HL-60 (cell line): Measurements from ENCODE around the gene ATAD1.

Experiments
- DNase-seq, 2 experiments: peaks; one replicate each; pipeline ENCODE4 v3.0.0-alpha.2; 2010 to 2020; ENCODE audit warnings: low read depth in 1 of 2, low spot score in 1 of 2
- H3K27ac ChIP-seq: fragments of 250-450 bp; sonication (Bioruptor Pico); replicated peaks from 2 replicates; pipeline ENCODE4 v1.5.1; 2020; ENCODE audit warnings: mild to moderate bottlenecking, moderate library complexity
- H3K27me3 ChIP-seq: fragments of 250-450 bp; sonication (Bioruptor Pico); 2 replicates; pipeline ENCODE4 v1.5.1; 2021; ENCODE audit warnings: mild to moderate bottlenecking, moderate library complexity; ENCODE audit not compliant: insufficient read depth, poor library complexity, severe bottlenecking
- H3K4me3 ChIP-seq: replicated peaks from 2 replicates; pipeline ENCODE4 v1.5.1; 2011; ENCODE audit warnings: mild to moderate bottlenecking, control low read depth, low read length; ENCODE audit not compliant: insufficient read depth
- GABPA ChIP-seq: IDR thresholded peaks from 2 replicates; pipeline ENCODE4 v1.6.1; 2012; ENCODE audit warnings: low read depth
- POLR2AphosphoS5 ChIP-seq: IDR thresholded peaks from 2 replicates; pipeline ENCODE4 v1.6.1; 2012; ENCODE audit warnings: low read depth
- SPI1 ChIP-seq: IDR thresholded peaks from 2 replicates; pipeline ENCODE4 v1.6.1; 2012; ENCODE audit warnings: low read depth, mild to moderate bottlenecking, borderline replicate concordance
- TF ChIP-seq, protein P1 (sequence below): IDR thresholded peaks from one replicate; pipeline ENCODE4 v1.5.1; 2011; ENCODE audit warnings: low read length, control low read depth, inconsistent platforms; ENCODE audit not compliant: insufficient read depth
- TF ChIP-seq, protein P2 (sequence below): IDR thresholded peaks from 2 replicates; pipeline ENCODE4 v1.6.1; 2012; ENCODE audit warnings: low read depth; ENCODE audit not compliant: insufficient replicate concordance

Gene ATAD1

DNA sequence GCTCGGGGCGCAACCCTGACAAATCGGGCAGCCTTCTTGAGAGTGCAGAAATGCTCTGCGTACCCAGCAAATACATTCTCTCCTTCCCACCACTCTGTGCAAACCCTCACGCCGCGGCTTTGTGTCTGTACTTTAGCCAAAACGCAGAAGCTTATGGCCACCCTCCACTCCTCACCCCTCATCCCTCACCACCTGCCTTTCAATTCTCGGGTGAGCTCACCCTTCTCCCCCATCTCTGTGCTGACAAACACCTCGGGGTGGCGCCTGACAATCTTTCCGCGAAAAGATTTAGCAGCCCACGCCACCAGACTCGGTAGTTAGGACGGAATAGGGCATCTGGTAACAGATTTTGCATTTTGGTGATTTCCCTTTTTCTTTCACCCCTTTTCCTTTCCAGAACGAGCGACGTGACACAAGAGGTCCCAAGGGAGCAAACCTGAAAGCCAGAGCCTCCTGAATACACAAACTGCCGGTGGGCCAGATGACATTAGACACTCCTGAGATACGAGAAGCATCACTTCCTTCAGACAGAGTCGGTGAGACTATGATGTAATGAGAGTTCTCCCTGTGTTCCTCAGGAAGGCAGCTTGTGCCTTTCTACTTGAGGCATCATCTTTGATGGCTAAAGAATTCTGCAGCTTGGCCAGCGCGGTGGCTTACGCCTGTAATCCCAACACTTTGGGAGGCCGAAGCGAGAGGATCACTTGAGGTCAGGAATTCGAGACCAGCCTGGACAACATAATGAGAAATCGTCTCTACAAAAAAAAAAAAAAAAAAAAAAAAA lies 671 bp upstream of the ATAD1 start:
- DNase-seq = peak in 1 of 2 experiments; percentile 53
- Histone ChIP-seq H3K27ac (peak overlapping the region; percentile 92), H3K27me3 (no peaks in the 10 kb centered on the region), H3K4me3 (peak overlapping the region; percentile 95)
- TF ChIP-seq GABPA = no peak

DNA sequence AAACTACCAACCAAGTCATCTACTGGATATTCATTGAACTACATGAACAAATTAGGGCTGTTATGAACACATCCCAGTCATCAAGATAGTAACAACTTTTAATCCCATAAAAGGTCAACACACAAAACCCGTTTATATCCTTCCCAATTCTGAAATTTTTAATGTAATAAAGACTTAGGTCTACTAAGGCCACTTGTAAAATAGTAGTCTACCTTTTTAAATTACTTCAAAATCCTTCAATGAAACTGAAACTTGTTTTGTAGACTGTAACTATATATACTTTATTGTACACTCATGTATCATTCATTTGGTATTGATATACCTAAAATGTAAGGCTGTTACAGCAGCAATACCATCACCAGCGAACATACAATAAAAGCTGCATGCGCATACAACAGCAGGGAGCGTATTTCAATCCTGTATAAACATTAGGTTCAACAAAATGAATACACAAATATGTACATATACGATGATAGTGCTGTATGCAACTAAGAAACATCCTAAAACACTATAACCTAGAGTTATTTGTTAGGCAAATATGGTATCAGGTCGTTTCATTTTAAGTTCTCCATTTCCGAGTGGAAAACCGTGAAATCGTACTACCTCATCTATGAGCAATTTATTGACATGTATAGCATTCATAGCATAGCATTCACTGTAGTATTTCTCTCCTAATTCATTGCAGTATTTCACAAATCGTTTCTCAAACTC lies 973 bp downstream of the ATAD1 start:
- TF ChIP-seq GABPA (no peak), POLR2AphosphoS5 (no peak), SPI1 (no peak)
- TF ChIP-seq, protein P1, sequence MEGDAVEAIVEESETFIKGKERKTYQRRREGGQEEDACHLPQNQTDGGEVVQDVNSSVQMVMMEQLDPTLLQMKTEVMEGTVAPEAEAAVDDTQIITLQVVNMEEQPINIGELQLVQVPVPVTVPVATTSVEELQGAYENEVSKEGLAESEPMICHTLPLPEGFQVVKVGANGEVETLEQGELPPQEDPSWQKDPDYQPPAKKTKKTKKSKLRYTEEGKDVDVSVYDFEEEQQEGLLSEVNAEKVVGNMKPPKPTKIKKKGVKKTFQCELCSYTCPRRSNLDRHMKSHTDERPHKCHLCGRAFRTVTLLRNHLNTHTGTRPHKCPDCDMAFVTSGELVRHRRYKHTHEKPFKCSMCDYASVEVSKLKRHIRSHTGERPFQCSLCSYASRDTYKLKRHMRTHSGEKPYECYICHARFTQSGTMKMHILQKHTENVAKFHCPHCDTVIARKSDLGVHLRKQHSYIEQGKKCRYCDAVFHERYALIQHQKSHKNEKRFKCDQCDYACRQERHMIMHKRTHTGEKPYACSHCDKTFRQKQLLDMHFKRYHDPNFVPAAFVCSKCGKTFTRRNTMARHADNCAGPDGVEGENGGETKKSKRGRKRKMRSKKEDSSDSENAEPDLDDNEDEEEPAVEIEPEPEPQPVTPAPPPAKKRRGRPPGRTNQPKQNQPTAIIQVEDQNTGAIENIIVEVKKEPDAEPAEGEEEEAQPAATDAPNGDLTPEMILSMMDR = no peak
- TF ChIP-seq, protein P2, sequence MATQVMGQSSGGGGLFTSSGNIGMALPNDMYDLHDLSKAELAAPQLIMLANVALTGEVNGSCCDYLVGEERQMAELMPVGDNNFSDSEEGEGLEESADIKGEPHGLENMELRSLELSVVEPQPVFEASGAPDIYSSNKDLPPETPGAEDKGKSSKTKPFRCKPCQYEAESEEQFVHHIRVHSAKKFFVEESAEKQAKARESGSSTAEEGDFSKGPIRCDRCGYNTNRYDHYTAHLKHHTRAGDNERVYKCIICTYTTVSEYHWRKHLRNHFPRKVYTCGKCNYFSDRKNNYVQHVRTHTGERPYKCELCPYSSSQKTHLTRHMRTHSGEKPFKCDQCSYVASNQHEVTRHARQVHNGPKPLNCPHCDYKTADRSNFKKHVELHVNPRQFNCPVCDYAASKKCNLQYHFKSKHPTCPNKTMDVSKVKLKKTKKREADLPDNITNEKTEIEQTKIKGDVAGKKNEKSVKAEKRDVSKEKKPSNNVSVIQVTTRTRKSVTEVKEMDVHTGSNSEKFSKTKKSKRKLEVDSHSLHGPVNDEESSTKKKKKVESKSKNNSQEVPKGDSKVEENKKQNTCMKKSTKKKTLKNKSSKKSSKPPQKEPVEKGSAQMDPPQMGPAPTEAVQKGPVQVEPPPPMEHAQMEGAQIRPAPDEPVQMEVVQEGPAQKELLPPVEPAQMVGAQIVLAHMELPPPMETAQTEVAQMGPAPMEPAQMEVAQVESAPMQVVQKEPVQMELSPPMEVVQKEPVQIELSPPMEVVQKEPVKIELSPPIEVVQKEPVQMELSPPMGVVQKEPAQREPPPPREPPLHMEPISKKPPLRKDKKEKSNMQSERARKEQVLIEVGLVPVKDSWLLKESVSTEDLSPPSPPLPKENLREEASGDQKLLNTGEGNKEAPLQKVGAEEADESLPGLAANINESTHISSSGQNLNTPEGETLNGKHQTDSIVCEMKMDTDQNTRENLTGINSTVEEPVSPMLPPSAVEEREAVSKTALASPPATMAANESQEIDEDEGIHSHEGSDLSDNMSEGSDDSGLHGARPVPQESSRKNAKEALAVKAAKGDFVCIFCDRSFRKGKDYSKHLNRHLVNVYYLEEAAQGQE = no peak
- H3K27me3 ChIP-seq = no peaks in the 10 kb centered on the region
- peak overlapping the region; percentile 95 for H3K4me3 ChIP-seq
- H3K27ac ChIP-seq = peak overlapping the region; percentile 92
- no peak for DNase-seq

DNA sequence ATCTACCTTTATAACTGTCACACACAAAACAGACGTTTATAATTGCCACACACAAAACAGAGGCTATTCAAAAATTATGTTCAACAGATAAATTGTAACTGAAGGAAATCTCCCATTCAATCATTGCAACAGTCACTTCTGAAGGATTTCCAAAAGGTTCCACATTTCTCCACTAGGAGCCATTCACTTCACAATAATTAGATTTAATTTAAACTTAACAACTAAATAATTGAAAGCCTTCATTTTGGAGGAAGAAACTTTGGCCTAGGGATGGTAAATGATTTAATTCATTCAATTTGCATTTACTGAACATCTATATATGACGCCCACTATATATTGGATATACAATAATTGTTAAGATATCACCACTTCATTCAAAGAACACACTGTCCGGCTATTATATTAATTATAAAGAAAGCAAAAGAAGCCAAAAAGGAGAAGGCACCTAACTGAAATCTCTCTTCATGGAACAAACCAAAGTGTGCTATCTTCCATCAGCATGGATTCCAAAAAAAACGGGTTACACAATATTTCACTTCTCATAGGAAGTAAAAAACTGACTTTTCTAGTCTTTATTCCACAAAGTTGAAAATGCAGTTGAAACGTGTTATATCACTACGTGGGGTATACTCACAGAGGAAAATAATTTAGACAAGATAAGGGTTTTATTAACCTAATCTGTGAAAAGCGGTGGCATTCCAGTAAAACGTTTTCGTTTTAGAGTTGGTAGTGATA lies 1.7 kb downstream of the ATAD1 start:
- peak overlapping the region; percentile 95 for H3K4me3 ChIP-seq
- H3K27me3 ChIP-seq = no peaks in the 10 kb centered on the region
- TF ChIP-seq POLR2AphosphoS5 = no peak
- TF ChIP-seq SPI1 = no peak
- TF ChIP-seq, protein P2 = no peak
- TF ChIP-seq, protein P1 = no peak
- TF ChIP-seq GABPA = no peak
- peak overlapping the region; percentile 92 for H3K27ac ChIP-seq
- DNase-seq = no peak
